HepG2 (cell line): Measurements from ENCODE around the gene C1orf35. TPM values are rescaled to one million over a fixed set of nuclear protein-coding genes. Genes with fewer than 3 reads are reported as not detected.
A peak's percentile ranks its signal among the peaks of the same experiment; 100 is the strongest.

Experiments
- ATF7 ChIP-seq, 2 experiments: fragments of 450-650 bp in 1 of 2; sonication (generic) in 1 of 2; formaldehyde crosslinking in 1 of 2; IDR thresholded peaks; 2 replicates each; pipeline versions ENCODE4 v1.4.0 to v1.6.1; 2016 to 2020; ENCODE audit warnings: antibody characterized with exemption in 1 of 2, mild to moderate bottlenecking in 1 of 2, missing genetic modification reagents in 1 of 2
- BRD4 ChIP-seq: sonication (generic); formaldehyde crosslinking; IDR thresholded peaks from 2 replicates; pipeline ENCODE4 v1.4.0; 2020; ENCODE audit warnings: missing genetic modification reagents
- CEBPB ChIP-seq: IDR thresholded peaks from 2 replicates; pipeline ENCODE4 v1.6.1; 2011; ENCODE audit warnings: low read depth, low read length, improper control_type of control experiment, borderline replicate concordance
- CREB1 ChIP-seq, 2 experiments: fragments of 450-650 bp in 1 of 2; IDR thresholded peaks; 2 replicates each; pipeline ENCODE4 v1.6.1; 2016 to 2017; ENCODE audit warnings: control low read depth in 1 of 2, mild to moderate bottlenecking in 1 of 2, missing compliant biosample characterization in 1 of 2, missing genetic modification characterization in 1 of 2
- DR1 ChIP-seq: sonication (generic); formaldehyde crosslinking; IDR thresholded peaks from 2 replicates; pipeline ENCODE4 v1.8.0; 2021; ENCODE audit warnings: mild to moderate bottlenecking, missing genetic modification reagents, inconsistent platforms
- FOXO1 ChIP-seq: sonication (generic); formaldehyde crosslinking; IDR thresholded peaks from 2 replicates; pipeline ENCODE4 v1.4.0; 2020; ENCODE audit warnings: missing genetic modification reagents
- GABPA ChIP-seq, 2 experiments: IDR thresholded peaks; 2 replicates each; pipeline ENCODE4 v1.6.1; 2011 to 2016; ENCODE audit warnings: low read depth in 2 of 2, low read length in 1 of 2, missing biosample characterization in 1 of 2, missing genetic modification characterization in 1 of 2
- GZF1 ChIP-seq: sonication (generic); formaldehyde crosslinking; IDR thresholded peaks from 2 replicates; pipeline ENCODE4 v1.5.1; 2020; ENCODE audit warnings: mild to moderate bottlenecking, missing genetic modification reagents
- JUNB ChIP-seq: sonication (generic); formaldehyde crosslinking; IDR thresholded peaks from 2 replicates; pipeline ENCODE4 v1.8.0; 2022; ENCODE audit warnings: missing genetic modification reagents, mild to moderate bottlenecking, borderline replicate concordance
- KAT8 ChIP-seq: IDR thresholded peaks from 2 replicates; pipeline ENCODE4 v1.6.1; 2016; ENCODE audit warnings: missing genetic modification reagents, missing compliant biosample characterization
- KLF11 ChIP-seq: IDR thresholded peaks from 2 replicates; pipeline ENCODE4 v1.6.1; 2016; ENCODE audit warnings: missing compliant biosample characterization
- ZEB1 ChIP-seq: IDR thresholded peaks from 2 replicates; pipeline ENCODE4 v1.6.1; 2012; ENCODE audit warnings: mild to moderate bottlenecking, low read depth, inconsistent platforms; ENCODE audit not compliant: insufficient replicate concordance
- ZMYM3 ChIP-seq: sonication (generic); formaldehyde crosslinking; IDR thresholded peaks from 2 replicates; pipeline ENCODE4 v1.5.1; 2020; ENCODE audit warnings: mild to moderate bottlenecking, missing genetic modification reagents
- ZNF225 ChIP-seq: sonication (generic); formaldehyde crosslinking; IDR thresholded peaks from 2 replicates; pipeline ENCODE4 v1.4.0; 2020; ENCODE audit warnings: mild to moderate bottlenecking, missing genetic modification reagents
- ZNF672 ChIP-seq: sonication (generic); formaldehyde crosslinking; IDR thresholded peaks from 2 replicates; pipeline ENCODE4 v1.8.1; 2022; ENCODE audit warnings: missing genetic modification reagents
- polyA plus RNA-seq, 8 experiments: library from polyadenylated mRNA; depleted of rRNA in 3 of 8; stranded (reverse) in 7 of 8; unstranded in 1 of 8; fragments of >200 nt; fragmentation: Illumina TruSeq in 4 of 8; extraction: Trizol in 4 of 8; gene quantifications; 2 replicates each; pipeline versions ENCODE4 v1.2.1 to v1.2.3, GENCODE V29; 2011 to 2016; ENCODE audit warnings: low read depth in 4 of 8, missing spikeins in 1 of 8, mixed read lengths in 1 of 8; ENCODE audit not compliant: insufficient read depth in 1 of 8
- total RNA-seq, 5 experiments: library from RNA; depleted of rRNA; stranded (reverse); fragments of >200 nt; fragmentation: Illumina TruSeq; extraction: Trizol; gene quantifications; 2 replicates each; pipeline ENCODE4 v1.2.3, GENCODE V29; 2016; ENCODE audit warnings: low read depth in 1 of 5
- TF ChIP-seq, protein P1 (sequence below): sonication (generic); formaldehyde crosslinking; IDR thresholded peaks from 2 replicates; pipeline ENCODE4 v1.5.0; 2020; ENCODE audit warnings: missing genetic modification reagents, mild to moderate bottlenecking, borderline replicate concordance
- TF ChIP-seq, protein P2 (sequence below): sonication (generic); formaldehyde crosslinking; IDR thresholded peaks from 2 replicates; pipeline ENCODE4 v1.5.0; 2020; ENCODE audit warnings: missing genetic modification reagents
- TF ChIP-seq, protein P3 (sequence below): sonication (generic); formaldehyde crosslinking; IDR thresholded peaks from 2 replicates; pipeline ENCODE4 v1.5.0; 2020; ENCODE audit warnings: mild to moderate bottlenecking, missing genetic modification reagents, moderate library complexity
- TF ChIP-seq, protein P4 (sequence below): sonication (generic); formaldehyde crosslinking; IDR thresholded peaks from 2 replicates; pipeline ENCODE4 v1.9.0; 2021; ENCODE audit warnings: missing genetic modification reagents, borderline replicate concordance
- TF ChIP-seq, protein P5 (sequence below): sonication (generic); formaldehyde crosslinking; IDR thresholded peaks from 2 replicates; pipeline ENCODE4 v1.4.0; 2020; ENCODE audit warnings: missing genetic modification reagents
- TF ChIP-seq, protein P6 (sequence below): sonication (generic); formaldehyde crosslinking; conservative IDR thresholded peaks from 2 replicates; pipeline ENCODE4 v1.4.0; 2020; ENCODE audit warnings: missing genetic modification reagents
- TF ChIP-seq, protein P7 (sequence below): IDR thresholded peaks from 2 replicates; pipeline ENCODE4 v1.6.1; 2012; ENCODE audit warnings: inconsistent platforms

Gene C1orf35
- total and polyA plus RNA-seq, 2 of the 13 experiments (the other 11 are each of a cell fraction or from before 2014, with no cell fraction given), result 8.1 to 19.3 TPM

DNA sequence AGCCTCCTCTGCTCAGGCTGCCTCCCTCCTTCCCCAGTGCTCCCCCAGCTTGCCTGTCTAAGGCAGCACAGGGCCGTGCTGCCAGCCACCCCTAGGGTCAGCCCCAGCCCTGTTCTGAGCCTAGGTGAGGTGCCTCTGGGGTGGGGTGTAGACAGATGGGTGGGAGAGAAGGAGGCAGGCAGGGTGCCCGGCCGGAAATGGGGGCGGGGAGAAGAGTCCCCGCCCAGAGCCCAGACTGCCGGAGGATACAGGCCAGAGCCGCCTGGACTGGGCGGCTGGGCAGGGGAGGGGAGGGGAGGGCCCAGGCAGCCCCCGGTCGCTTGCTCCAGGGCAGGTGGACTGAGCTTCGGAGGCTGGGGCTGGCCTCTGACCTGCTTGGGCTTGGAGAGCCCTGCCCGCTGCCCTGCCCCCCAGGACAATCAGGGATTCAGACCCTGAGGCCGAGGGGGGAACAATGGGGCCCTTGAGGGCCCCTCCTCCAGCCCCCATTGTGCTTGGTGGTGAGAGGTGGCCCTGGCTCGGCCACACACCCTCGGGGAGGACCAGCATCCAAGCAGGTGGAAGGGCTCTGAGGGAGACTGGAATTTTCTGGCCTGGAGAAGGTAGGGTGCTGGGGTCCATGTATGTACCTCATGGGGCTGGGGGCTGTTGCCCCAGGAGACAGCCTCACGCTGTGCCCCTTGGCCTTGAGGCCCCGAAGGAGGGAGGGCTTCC is 46.4 kb upstream of the C1orf35 start, which contains the start of gene GJC2 (continued):
- TF ChIP-seq, protein P1, sequence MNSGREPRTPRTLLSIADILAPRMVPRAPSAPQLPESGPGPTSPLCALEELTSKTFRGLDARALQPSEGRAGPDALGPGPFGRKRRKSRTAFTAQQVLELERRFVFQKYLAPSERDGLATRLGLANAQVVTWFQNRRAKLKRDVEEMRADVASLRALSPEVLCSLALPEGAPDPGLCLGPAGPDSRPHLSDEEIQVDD (CRISPR knock-in tag), result no peak
- TF ChIP-seq ZMYM3, result no peak
- peak; percentile 45; the same call in 1 of the 2 replicates for TF ChIP-seq KAT8 (CRISPR knock-in tag)
- no peak for TF ChIP-seq GABPA (IDR thresholded peaks at IDR 0.05; ENCODE audit: low read depth, low read length)
- TF ChIP-seq GABPA (CRISPR knock-in tag; IDR thresholded peaks at IDR 0.05; ENCODE audit: low read depth), result peak; percentile 63
- TF ChIP-seq JUNB, result no peak
- TF ChIP-seq, protein P2, sequence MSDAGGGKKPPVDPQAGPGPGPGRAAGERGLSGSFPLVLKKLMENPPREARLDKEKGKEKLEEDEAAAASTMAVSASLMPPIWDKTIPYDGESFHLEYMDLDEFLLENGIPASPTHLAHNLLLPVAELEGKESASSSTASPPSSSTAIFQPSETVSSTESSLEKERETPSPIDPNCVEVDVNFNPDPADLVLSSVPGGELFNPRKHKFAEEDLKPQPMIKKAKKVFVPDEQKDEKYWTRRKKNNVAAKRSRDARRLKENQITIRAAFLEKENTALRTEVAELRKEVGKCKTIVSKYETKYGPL, result no peak
- no peak for TF ChIP-seq ZEB1
- TF ChIP-seq ZNF672 (CRISPR knock-in tag), result no peak
- TF ChIP-seq, protein P3, sequence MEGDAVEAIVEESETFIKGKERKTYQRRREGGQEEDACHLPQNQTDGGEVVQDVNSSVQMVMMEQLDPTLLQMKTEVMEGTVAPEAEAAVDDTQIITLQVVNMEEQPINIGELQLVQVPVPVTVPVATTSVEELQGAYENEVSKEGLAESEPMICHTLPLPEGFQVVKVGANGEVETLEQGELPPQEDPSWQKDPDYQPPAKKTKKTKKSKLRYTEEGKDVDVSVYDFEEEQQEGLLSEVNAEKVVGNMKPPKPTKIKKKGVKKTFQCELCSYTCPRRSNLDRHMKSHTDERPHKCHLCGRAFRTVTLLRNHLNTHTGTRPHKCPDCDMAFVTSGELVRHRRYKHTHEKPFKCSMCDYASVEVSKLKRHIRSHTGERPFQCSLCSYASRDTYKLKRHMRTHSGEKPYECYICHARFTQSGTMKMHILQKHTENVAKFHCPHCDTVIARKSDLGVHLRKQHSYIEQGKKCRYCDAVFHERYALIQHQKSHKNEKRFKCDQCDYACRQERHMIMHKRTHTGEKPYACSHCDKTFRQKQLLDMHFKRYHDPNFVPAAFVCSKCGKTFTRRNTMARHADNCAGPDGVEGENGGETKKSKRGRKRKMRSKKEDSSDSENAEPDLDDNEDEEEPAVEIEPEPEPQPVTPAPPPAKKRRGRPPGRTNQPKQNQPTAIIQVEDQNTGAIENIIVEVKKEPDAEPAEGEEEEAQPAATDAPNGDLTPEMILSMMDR (CRISPR knock-in tag), result no peak
- TF ChIP-seq GZF1, result no peak
- TF ChIP-seq, protein P4, sequence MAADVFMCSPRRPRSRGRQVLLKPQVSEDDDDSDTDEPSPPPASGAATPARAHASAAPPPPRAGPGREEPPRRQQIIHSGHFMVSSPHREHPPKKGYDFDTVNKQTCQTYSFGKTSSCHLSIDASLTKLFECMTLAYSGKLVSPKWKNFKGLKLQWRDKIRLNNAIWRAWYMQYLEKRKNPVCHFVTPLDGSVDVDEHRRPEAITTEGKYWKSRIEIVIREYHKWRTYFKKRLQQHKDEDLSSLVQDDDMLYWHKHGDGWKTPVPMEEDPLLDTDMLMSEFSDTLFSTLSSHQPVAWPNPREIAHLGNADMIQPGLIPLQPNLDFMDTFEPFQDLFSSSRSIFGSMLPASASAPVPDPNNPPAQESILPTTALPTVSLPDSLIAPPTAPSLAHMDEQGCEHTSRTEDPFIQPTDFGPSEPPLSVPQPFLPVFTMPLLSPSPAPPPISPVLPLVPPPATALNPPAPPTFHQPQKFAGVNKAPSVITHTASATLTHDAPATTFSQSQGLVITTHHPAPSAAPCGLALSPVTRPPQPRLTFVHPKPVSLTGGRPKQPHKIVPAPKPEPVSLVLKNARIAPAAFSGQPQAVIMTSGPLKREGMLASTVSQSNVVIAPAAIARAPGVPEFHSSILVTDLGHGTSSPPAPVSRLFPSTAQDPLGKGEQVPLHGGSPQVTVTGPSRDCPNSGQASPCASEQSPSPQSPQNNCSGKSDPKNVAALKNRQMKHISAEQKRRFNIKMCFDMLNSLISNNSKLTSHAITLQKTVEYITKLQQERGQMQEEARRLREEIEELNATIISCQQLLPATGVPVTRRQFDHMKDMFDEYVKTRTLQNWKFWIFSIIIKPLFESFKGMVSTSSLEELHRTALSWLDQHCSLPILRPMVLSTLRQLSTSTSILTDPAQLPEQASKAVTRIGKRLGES (CRISPR knock-in tag), result no peak
- TF ChIP-seq FOXO1 (CRISPR knock-in tag), result no peak
- TF ChIP-seq CREB1 (IDR thresholded peaks at IDR 0.05), result no peak
- TF ChIP-seq CREB1 (CRISPR knock-in tag; IDR thresholded peaks at IDR 0.05), result no peak
- no peak for TF ChIP-seq CEBPB
- no peak for TF ChIP-seq ATF7 (IDR thresholded peaks at IDR 0.05)
- TF ChIP-seq ATF7 (CRISPR knock-in tag; IDR thresholded peaks at IDR 0.05), result no peak
- no peak for TF ChIP-seq ZNF225 (CRISPR knock-in tag)
- no peak for TF ChIP-seq DR1 (CRISPR knock-in tag)
- TF ChIP-seq KLF11 (CRISPR knock-in tag), result peak; percentile 9; the same call in 1 of the 2 replicates
- no peak for TF ChIP-seq BRD4
- TF ChIP-seq, protein P5, sequence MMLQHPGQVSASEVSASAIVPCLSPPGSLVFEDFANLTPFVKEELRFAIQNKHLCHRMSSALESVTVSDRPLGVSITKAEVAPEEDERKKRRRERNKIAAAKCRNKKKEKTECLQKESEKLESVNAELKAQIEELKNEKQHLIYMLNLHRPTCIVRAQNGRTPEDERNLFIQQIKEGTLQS (CRISPR knock-in tag), result no peak
- TF ChIP-seq, protein P6, sequence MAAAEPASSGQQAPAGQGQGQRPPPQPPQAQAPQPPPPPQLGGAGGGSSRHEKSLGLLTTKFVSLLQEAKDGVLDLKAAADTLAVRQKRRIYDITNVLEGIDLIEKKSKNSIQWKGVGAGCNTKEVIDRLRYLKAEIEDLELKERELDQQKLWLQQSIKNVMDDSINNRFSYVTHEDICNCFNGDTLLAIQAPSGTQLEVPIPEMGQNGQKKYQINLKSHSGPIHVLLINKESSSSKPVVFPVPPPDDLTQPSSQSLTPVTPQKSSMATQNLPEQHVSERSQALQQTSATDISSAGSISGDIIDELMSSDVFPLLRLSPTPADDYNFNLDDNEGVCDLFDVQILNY (CRISPR knock-in tag), result no peak
- TF ChIP-seq, protein P7, sequence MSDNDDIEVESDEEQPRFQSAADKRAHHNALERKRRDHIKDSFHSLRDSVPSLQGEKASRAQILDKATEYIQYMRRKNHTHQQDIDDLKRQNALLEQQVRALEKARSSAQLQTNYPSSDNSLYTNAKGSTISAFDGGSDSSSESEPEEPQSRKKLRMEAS, result no peak; the same call in 1 of the 2 replicates
